ENCODE data around the gene GABPA.

The GABPA gene

DNA sequence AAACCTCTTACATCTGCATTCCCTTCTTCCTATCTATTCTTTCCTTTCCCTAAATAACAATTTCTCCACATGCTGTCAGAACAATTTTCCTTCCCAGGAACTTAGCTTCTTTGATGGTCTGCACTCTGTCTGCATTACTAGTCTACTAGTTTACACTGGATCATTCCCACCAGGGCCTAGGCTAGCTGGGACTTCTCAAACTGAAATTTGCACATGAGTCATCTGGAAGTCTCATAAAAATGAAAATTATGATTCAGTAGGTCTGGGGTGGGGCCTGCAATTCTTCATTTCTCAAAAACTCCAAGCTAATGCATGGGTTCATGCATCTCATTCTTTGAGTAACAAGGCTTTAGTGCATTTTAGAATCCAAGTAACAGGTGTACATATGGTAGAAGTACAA is 74.2 kb downstream of the GABPA start:
- DNase-seq (ENCODE audit: low read depth), result peak; percentile 9

DNA sequence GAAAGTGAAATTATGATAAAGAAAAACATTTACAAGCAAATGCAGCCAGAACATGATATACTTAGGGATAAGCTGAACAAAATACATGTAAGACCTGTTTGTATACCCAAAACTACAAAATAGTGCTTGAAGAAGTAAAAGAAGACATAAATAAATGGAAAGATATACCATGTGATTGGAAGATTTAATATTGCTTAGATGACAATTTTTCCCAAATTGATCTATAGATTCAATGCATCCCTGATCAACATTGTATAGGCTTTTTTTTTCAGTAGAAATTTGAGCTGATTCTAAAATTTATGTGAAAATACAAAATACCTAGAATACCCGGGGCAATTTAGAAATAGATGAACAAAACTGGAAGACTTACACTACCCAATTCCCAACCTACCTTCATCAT is 76.4 kb downstream of the GABPA start:
- no peak for DNase-seq (ENCODE audit: low read depth)

DNA sequence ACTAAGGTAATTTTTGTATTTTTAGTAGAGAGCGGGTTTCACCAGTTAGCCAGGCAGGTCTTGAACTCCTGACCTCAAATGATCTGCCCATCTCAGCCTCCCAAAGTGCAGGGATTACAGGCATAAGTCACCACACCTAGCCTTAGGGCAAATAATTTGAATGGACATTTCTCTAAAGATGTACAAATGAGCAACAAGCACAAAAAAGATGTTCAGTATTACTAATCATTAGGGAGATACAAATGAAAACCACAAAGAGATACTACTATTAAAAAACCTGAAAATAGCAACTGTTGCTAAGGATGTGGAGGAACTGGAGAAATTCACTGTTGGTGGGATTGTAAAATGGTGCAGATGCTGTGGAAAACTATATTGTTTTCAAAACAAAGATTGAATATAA is 79.1 kb downstream of the GABPA start:
- no peak for DNase-seq (ENCODE audit: low read depth)

DNA sequence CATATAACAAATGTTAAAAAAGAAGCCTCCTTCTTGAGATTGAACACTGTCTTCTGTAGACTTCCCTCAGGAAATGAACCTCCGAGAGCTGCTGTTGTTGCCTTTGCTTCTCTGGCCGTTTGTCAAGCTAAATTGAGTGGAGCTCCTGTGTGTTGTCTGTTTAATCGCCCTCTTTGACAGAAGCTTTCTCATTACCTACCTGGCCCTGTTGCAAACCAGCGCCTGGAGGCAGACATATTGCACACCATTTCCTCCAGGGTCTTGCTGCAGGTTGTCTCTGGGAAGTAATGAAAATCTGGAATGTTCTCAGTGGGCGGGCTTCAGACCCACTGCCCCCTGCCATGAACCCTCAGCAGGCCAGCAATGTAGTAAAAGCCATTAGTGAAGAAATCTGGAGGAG is 83.3 kb downstream of the GABPA start:
- DNase-seq (ENCODE audit: low read depth), result no peak

GRCh38 chr21:25818551-25818950 is 83.8 kb downstream of the GABPA start:
- DNase-seq (ENCODE audit: low read depth), result no peak
